AG10803 (cell line): ENCODE results near the gene PORCN.

Experiments used
- DNase-seq: peaks from one replicate; pipeline ENCODE4 v3.0.0; 2010; ENCODE audit warnings: low read depth
- H3K4me3 ChIP-seq: 2 replicates; pipeline ENCODE4 v1.5.1; 2011; ENCODE audit warnings: mild to moderate bottlenecking, low read length, control low read depth
- TF ChIP-seq, protein P1 (sequence below): conservative IDR thresholded peaks from 2 replicates; pipeline ENCODE4 v1.5.1; 2011; ENCODE audit warnings: mild to moderate bottlenecking, low read length, control low read depth, inconsistent platforms

Gene PORCN

DNA sequence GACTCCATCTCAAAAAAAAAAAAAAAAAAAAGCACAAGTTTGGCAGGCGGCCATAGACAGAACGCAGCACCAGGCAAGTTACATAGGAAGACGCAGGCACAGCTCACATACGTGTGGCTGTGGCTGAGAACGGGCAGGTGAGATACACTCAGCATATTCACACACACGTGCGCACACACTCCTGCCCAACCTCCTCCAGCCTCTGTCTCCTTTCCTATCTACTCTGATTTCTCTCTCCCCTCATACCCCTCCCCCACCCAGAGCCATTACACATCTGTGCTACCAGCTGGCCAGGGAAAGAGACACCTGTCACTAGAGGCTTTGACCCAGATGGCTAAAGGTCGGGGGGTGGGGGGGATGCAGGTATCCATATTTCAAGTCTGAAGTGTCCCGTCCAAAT is 36.6 kb upstream of the PORCN start:
- H3K4me3 ChIP-seq: no peak overlapping the region
- TF ChIP-seq, protein P1, sequence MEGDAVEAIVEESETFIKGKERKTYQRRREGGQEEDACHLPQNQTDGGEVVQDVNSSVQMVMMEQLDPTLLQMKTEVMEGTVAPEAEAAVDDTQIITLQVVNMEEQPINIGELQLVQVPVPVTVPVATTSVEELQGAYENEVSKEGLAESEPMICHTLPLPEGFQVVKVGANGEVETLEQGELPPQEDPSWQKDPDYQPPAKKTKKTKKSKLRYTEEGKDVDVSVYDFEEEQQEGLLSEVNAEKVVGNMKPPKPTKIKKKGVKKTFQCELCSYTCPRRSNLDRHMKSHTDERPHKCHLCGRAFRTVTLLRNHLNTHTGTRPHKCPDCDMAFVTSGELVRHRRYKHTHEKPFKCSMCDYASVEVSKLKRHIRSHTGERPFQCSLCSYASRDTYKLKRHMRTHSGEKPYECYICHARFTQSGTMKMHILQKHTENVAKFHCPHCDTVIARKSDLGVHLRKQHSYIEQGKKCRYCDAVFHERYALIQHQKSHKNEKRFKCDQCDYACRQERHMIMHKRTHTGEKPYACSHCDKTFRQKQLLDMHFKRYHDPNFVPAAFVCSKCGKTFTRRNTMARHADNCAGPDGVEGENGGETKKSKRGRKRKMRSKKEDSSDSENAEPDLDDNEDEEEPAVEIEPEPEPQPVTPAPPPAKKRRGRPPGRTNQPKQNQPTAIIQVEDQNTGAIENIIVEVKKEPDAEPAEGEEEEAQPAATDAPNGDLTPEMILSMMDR: no peak
- no peak for DNase-seq

DNA sequence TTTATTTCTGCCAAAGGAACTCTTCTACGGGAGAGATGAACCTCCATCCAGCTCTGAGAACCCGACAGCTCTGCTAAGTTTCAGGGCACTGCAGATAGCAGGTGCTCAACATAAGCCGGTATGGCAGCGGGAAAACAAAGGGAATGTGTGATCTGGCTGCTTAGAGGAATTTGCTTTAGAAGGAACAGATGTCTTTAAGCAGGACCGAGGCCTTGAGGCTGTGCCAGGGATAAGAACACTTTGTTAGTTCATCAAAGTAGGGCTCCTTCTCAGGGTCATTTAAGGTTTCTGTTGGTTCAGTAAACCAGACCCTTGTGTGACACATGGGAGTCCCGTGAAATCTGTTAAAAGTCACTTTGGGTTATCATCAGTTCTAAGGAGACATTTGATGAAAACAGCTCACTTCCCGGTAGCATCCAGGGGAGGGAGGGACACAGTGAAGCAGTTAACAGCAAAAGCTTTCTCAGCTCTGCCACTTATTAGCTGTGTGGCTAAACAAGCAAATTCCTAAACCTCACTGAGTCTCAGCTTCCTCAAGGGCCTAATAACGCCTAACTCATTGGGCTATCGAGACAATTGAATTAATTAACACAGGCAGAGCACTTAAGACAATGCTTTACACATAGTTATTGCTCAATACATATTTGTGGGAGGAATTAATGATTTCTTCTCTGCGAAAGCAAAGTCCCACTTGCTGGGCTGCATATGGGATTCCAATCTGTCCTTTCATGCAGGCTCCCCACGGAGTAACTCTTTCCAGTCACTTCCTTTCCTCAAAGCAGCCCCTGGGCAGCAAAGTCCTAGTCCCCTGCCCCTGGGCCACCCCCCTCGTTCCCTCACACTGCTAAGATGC is 35.7 kb upstream of the PORCN start:
- TF ChIP-seq, protein P1: no peak
- H3K4me3 ChIP-seq: no peak overlapping the region
- peak; percentile 40 for DNase-seq

DNA sequence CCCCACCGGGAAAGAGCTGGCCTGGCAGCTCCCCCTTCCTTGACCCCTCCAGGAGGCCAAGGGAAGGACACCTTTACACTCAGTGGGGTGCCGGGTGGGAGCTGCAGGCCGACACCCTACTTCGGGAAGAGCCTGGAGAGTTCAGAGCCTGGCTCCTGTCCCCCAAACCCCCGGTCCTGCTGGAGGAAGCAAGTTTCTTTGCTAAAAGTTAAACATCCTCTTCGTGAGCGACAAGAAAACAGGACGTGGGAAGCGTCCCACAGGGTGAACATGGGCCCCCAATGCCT is 35.1 kb upstream of the PORCN start:
- DNase-seq: no peak
- TF ChIP-seq, protein P1: no peak
- H3K4me3 ChIP-seq: no peak overlapping the region

DNA sequence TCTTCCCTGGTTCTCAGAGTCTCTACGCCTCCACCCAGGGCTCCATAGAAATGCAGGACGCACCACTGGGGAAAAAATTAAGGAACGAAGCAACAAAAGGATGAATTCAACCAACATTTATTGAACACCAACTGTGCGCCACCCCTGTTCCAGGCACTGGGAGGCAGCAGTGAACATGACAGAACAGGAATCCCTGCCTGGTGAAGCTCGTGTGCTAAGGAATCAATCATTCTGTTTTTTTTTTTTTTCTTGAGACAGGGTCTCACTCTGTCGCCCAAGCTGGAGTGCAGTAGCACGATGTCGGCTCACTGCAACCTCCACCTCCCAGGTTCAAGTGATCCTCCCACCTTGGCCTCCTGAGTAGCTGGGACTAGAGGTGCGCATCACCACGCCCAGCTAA is 34.7 kb upstream of the PORCN start:
- no peak overlapping the region for H3K4me3 ChIP-seq
- TF ChIP-seq, protein P1: peak; percentile 33
- DNase-seq: no peak

DNA sequence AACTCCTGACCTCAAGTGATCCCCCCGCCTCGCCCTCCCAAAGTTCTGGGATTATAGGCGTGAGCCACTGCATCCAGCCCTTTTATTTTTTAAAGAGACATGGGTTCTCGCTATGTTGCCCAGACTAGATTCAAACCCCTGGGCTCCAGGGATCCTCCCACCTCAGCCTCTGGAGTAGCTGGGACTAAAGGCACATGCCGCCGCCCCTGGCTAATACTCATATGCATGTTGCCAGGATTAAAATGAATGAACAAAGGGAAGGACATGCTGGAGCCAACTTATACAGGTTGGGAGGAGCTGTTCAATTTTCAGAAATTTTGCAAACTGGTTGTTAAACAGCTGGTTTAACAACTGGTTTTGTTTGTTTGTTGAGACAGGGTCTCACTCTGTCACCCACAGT is 34.2 kb upstream of the PORCN start:
- TF ChIP-seq, protein P1: no peak
- H3K4me3 ChIP-seq: no peak overlapping the region
- DNase-seq: no peak

DNA sequence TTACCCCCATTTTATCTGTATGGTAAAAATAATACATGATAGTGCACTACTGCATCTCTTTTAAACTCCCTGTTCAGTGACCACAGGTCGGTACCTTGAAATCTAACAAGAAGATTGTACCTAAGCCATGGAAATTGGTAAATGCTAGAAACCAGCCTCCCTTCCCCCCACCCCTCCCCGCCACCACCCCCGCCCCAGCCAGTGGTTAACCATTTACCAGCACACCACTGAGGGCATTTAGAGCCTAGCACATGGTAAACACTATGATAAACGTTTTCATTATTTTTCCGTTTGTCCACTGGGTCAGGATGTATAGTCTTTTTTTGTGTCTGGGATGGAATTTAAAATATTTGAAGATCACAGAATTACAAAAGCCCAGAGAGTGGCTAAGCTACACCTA is 33.5 kb upstream of the PORCN start:
- TF ChIP-seq, protein P1: no peak
- no peak for DNase-seq
- peak overlapping the region; percentile 79 for H3K4me3 ChIP-seq

DNA sequence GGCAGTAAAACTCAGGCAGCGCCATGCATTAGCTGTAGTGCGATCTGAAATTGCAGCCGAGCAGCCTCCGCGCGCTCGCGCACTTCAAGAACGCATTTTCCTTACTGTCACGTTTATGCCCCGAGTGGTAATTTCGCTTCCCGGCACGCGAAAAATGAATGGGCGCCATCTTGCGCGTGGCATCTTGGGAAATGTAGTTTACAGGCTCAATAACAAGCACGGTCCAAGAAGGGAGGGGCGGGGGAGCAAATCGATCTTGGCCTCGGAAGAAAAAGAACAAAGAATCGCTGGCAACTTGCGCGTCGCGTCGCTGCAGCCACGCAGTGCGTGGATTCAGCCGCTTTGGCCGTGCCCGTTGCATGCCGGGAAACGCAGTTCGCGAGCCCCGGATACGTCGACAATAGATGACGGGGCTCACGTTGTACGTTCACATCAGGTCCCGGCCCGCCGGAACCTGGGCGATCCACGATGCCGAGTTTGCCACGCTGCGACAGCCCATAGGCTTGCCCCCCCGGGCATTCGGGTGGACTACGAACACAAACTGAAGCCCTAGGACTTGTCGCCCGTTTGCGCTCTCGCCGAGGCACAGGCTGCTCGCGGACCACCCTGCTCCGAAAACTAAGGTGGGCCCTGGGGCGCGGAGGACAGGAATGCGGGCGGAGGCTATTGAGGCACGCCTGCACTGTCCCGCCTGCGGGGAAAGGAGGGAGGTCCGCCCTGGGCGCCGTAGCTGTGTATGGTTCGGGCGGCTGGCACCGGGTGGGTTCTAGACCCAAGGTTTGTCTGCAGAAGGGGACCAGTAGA is 32.8 kb upstream of the PORCN start, which contains the start of gene FTSJ1:
FTSJ1 (plus strand) TSS at position 426 of the 804 bp plus-strand sequence. CDS start 1,849 bp downstream, outside the sequence.
- TF ChIP-seq, protein P1: no peak
- DNase-seq: peak; percentile 94
- H3K4me3 ChIP-seq: peak within 1 kb of the TSS; percentile 79
